ENCODE measurements around the gene TNP2. TPM values are rescaled to one million over a fixed set of nuclear protein-coding genes. Genes with fewer than 3 reads are reported as not detected.

The TNP2 gene
- total and polyA plus RNA-seq, 2 donors from 2014 or later: not detected

DNA sequence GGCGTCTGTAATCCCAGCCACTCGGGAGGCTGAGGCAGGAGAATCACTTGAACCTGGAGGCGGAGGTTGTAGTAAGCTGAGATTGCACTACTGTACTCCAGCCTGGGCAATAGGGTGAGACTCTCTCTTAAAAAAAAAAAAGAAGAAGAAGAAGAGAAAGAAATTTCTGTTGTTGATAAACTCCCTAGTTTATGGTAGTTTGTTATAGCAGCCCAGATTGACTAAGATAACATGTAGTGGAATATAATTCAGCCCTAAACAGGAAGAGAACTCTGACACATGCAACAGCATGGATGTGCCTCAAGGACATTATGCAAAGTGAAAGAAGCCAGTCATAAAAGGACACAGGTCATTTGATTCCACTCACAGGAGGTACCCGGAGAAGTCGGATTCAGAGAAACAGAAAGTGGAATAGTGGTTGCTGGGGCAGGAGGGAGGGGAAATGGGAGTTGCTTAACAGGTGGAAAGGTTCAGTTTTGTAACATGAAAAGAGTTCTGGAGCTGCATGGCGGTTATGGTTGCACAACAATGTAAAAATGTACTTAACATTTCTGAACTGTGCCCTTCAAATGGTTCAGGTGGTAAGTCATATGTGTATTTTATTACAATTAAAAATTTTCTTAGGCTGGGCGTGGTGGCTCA lies 38.0 kb upstream of the TNP2 start:
- H3K27me3 ChIP-seq (ENCODE audit: control insufficient read depth, insufficient read depth, low read length): no peaks in the 10 kb centered on the region
- no peak overlapping the region for H3K4me3 ChIP-seq (ENCODE audit: low read length in 3 of 3)
- peaks cover 0 to 2% (median 0%) of the 10 kb centered on the region in 3 donors for H3K9me3 ChIP-seq (ENCODE audit: control insufficient read depth in 2 of 3, insufficient read depth in 1 of 3, low read length in 3 of 3)
- peaks cover 0 to 16% (median 4%) of the 10 kb centered on the region in 3 donors for H3K4me1 ChIP-seq (ENCODE audit: control insufficient read depth in 2 of 3, insufficient read depth in 2 of 3, low read depth in 1 of 3, low read length in 3 of 3)
- FAIRE-seq: no peak
- TF ChIP-seq, protein P1, sequence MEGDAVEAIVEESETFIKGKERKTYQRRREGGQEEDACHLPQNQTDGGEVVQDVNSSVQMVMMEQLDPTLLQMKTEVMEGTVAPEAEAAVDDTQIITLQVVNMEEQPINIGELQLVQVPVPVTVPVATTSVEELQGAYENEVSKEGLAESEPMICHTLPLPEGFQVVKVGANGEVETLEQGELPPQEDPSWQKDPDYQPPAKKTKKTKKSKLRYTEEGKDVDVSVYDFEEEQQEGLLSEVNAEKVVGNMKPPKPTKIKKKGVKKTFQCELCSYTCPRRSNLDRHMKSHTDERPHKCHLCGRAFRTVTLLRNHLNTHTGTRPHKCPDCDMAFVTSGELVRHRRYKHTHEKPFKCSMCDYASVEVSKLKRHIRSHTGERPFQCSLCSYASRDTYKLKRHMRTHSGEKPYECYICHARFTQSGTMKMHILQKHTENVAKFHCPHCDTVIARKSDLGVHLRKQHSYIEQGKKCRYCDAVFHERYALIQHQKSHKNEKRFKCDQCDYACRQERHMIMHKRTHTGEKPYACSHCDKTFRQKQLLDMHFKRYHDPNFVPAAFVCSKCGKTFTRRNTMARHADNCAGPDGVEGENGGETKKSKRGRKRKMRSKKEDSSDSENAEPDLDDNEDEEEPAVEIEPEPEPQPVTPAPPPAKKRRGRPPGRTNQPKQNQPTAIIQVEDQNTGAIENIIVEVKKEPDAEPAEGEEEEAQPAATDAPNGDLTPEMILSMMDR (IDR thresholded peaks at IDR 0.05; ENCODE audit: borderline replicate concordance, extremely low read depth, insufficient read depth): no peak
- DNase-seq: no peak
- intact Hi-C loops (cut with DNase I): no loop called here
- H3K27ac ChIP-seq (ENCODE audit: low read depth in 2 of 2, low read length in 2 of 2): no peak overlapping the region
- H3K9ac ChIP-seq (ENCODE audit: low read length in 3 of 3): no peak overlapping the region
- H3K36me3 ChIP-seq (ENCODE audit: control insufficient read depth in 2 of 3, insufficient read depth in 3 of 3, low read length in 3 of 3): no peaks in the 10 kb centered on the region

DNA sequence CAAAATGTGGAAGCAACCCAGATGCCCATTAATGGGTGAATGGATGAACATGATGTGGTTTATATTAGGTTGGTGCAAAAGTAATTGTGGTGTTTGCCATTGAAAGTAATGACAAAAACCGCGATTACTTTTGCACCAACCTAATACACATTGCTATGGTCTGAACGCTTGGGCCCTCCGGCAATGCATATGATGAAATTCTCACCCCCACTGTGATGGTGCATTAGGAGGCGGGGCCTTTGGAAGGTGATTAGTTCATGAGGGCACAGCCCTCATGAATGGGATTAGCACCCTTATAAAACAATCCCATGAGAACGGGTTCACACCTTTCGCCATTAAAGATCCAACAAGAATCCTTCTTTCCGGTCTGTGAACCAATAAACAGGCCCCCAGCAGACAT lies 37.3 kb upstream of the TNP2 start:
- TF ChIP-seq, protein P1 (IDR thresholded peaks at IDR 0.05; ENCODE audit: borderline replicate concordance, extremely low read depth, insufficient read depth): no peak
- DNase-seq (peak in 1 of 5 donors; percentile 19), FAIRE-seq (no peak)
- Histone ChIP-seq H3K4me1 (ENCODE audit: control insufficient read depth in 2 of 3, insufficient read depth in 2 of 3, low read depth in 1 of 3, low read length in 3 of 3) (peaks cover 0 to 16% (median 4%) of the 10 kb centered on the region in 3 donors), H3K9me3 (ENCODE audit: control insufficient read depth in 2 of 3, insufficient read depth in 1 of 3, low read length in 3 of 3) (peaks cover 0 to 2% (median 0%) of the 10 kb centered on the region in 3 donors), H3K4me3 (ENCODE audit: low read length in 3 of 3) (no peak overlapping the region), H3K27me3 (ENCODE audit: control insufficient read depth, insufficient read depth, low read length) (no peaks in the 10 kb centered on the region), H3K27ac (ENCODE audit: low read depth in 2 of 2, low read length in 2 of 2) (no peak overlapping the region), H3K36me3 (ENCODE audit: control insufficient read depth in 2 of 3, insufficient read depth in 3 of 3, low read length in 3 of 3) (no peaks in the 10 kb centered on the region), H3K9ac (ENCODE audit: low read length in 3 of 3) (no peak overlapping the region)
- intact Hi-C loops (cut with DNase I): no loop called here

DNA sequence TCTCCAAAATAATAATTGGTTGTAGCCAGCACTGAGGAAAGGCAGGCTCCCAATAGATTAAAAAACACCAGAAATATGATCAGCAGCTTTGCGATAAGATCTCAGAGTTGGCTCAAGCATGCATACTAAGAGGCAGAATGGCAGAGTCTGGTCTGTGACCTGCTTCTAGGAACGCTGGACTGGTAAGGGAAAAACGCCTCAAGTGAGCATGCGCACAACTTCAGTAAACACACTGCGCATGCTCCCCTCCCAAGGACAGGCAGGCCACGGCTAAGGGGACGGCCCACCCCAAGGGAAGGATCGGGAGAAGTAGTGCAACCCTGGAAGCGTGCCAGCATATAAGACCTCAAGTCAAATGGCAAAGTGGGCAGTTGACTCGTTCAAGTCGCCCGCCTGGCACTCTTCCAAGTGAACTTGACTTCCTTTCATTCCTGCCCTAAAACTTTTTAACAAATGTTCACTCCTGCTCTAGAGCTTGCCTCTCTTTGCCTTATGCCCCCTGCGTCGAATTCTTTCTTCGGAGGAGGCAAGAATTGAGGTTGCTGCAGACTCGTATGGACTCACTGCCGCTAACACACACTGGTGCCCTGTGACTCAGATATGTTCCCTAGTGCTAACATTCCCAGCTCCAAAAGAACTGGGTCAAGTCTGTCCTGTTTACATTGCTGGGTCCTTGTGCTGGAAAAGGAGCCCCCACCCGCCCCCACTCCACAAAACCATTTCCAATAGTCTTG lies 34.4 kb upstream of the TNP2 start:
- Histone ChIP-seq H3K27me3 (ENCODE audit: control insufficient read depth, insufficient read depth, low read length) (no peaks in the 10 kb centered on the region), H3K36me3 (ENCODE audit: control insufficient read depth in 2 of 3, insufficient read depth in 3 of 3, low read length in 3 of 3) (no peaks in the 10 kb centered on the region), H3K9me3 (ENCODE audit: control insufficient read depth in 2 of 3, insufficient read depth in 1 of 3, low read length in 3 of 3) (peaks cover 0 to 2% (median 0%) of the 10 kb centered on the region in 3 donors), H3K4me1 (ENCODE audit: control insufficient read depth in 2 of 3, insufficient read depth in 2 of 3, low read depth in 1 of 3, low read length in 3 of 3) (peaks cover 0 to 5% (median 4%) of the 10 kb centered on the region in 3 donors), H3K9ac (ENCODE audit: low read length in 3 of 3) (no peak overlapping the region), H3K4me3 (ENCODE audit: low read length in 3 of 3) (no peak overlapping the region), H3K27ac (ENCODE audit: low read depth in 2 of 2, low read length in 2 of 2) (peak overlapping the region; percentile 82 to 91)
- FAIRE-seq (no peak), DNase-seq (peak in 4 of 5 donors; percentile 48 to 72 (median 72))
- intact Hi-C loops (cut with DNase I): no loop called here
- TF ChIP-seq, protein P1 (IDR thresholded peaks at IDR 0.05; ENCODE audit: borderline replicate concordance, extremely low read depth, insufficient read depth): no peak

Data from kidney (tissue), 14 donors.